GM12878 (cell line): ENCODE measurements around the gene ASPG. TPM values are rescaled to one million over a fixed set of nuclear protein-coding genes. Genes with fewer than 3 reads are reported as not detected.

Experiments
- ATAC-seq: fragments of 200-7000 bp; cut with Tn5 transposase; 3 replicates; pipeline ENCODE4 v1.9.1; 2020; ENCODE audit warnings: mild to moderate bottlenecking, moderate library complexity
- BruUV-seq: library from RNA; stranded (reverse); fragments of 400-500 nt; replicated peaks from 2 replicates; lab custom pipeline; 2021; lab: Mats Ljungman, UMichigan
- CTCF ChIA-PET: fragments of 300-600 bp; sonication (Branson Sonifier 250); formaldehyde crosslinking; extraction: SDS; loops from one replicate; lab custom pipeline; 2021; ENCODE audit warnings: inconsistent platforms; lab: Yijun Ruan, JAX
- POLR2A ChIA-PET: fragments of 350-600 bp; formaldehyde crosslinking; extraction: SDS; loops from one replicate; lab custom pipeline; 2021; ENCODE audit warnings: inconsistent platforms; lab: Charles Lee
- RAD21 ChIA-PET: fragments of 300-600 bp; sonication (Branson Sonifier 250); formaldehyde crosslinking; loops from one replicate; lab custom pipeline; 2023; ENCODE audit warnings: antibody characterized with exemption; ENCODE audit not compliant: unreplicated experiment; lab: Charles Lee
- SMC1A ChIA-PET: fragments of 300-600 bp; sonication (Branson Sonifier 250); formaldehyde crosslinking; loops from one replicate; lab custom pipeline; 2023; ENCODE audit not compliant: unreplicated experiment, uncharacterized antibody; lab: Charles Lee
- DNase-seq: peaks from one replicate; pipeline ENCODE4 v3.0.0-alpha.2; 2011; ENCODE audit warnings: low read depth, low spot score
- FAIRE-seq: peaks from 3 replicates; lab custom pipeline; 2011; peaks lifted over from hg19 to GRCh38; lab: Jason Lieb, UNC
- H2AFZ ChIP-seq: 2 replicates; pipeline ENCODE4 v1.6.0; 2011; ENCODE audit warnings: low read depth, low read length, control low read depth; ENCODE audit not compliant: control insufficient read depth
- H3K27ac ChIP-seq: 2 replicates; pipeline ENCODE4 v1.5.1; 2011; ENCODE audit warnings: control low read depth; ENCODE audit not compliant: control insufficient read depth, insufficient read depth
- H3K27me3 ChIP-seq, 2 experiments: replicated peaks in 1 of 2; 2 replicates each; pipeline versions ENCODE4 v1.6.0 to v1.6.1; 2011; ENCODE audit warnings: low read length in 1 of 2; ENCODE audit not compliant: control insufficient read depth in 2 of 2, insufficient read depth in 2 of 2
- H3K36me3 ChIP-seq, 2 experiments: 2 replicates each; pipeline ENCODE4 v1.5.1; 2011; ENCODE audit warnings: low read length in 1 of 2; ENCODE audit not compliant: control insufficient read depth in 2 of 2, insufficient read depth in 2 of 2
- H3K4me1 ChIP-seq: 2 replicates; pipeline ENCODE4 v1.6.1; 2011; ENCODE audit warnings: mild to moderate bottlenecking, low read length, moderate library complexity, mixed read lengths; ENCODE audit not compliant: control insufficient read depth, insufficient read depth
- H3K4me2 ChIP-seq: 2 replicates; pipeline ENCODE4 v1.6.0; 2011; ENCODE audit warnings: control low read depth; ENCODE audit not compliant: control insufficient read depth, insufficient read depth
- H3K4me3 ChIP-seq: fragments of 200-600 bp; sonication (generic); 2 replicates; pipeline ENCODE4 v1.5.1; 2016
- H3K79me2 ChIP-seq: 2 replicates; pipeline ENCODE4 v1.6.0; 2011; ENCODE audit warnings: low read length; ENCODE audit not compliant: control insufficient read depth, insufficient read depth
- H3K9ac ChIP-seq: 2 replicates; pipeline ENCODE4 v1.8.0; 2011; ENCODE audit warnings: low read length, control low read depth, mixed read lengths; ENCODE audit not compliant: control insufficient read depth, insufficient read depth
- H3K9me3 ChIP-seq: replicated peaks from 3 replicates; pipeline ENCODE4 v1.5.1; 2011; ENCODE audit warnings: mild to moderate bottlenecking, low read length; ENCODE audit not compliant: control insufficient read depth, insufficient read depth
- H4K20me1 ChIP-seq: 2 replicates; pipeline ENCODE4 v1.6.0; 2011; ENCODE audit not compliant: control insufficient read depth, insufficient read depth
- CTCF ChIP-seq, 3 experiments: IDR thresholded peaks in 2 of 3; conservative IDR thresholded peaks in 1 of 3; 2 replicates each; pipeline ENCODE4 v1.5.1; 2011; ENCODE audit warnings: low read depth in 3 of 3, low read length in 3 of 3, mild to moderate bottlenecking in 3 of 3, control low read depth in 2 of 3, moderate library complexity in 2 of 3, inconsistent platforms in 1 of 3, mixed read lengths in 1 of 3; ENCODE audit not compliant: control insufficient read depth in 2 of 3, insufficient read depth in 1 of 3; ENCODE audit errors: extremely low read depth in 1 of 3
- GATAD2B ChIP-seq: fragments of 450-650 bp; conservative IDR thresholded peaks from 2 replicates; pipeline ENCODE4 v1.6.1; 2017; ENCODE audit warnings: low read depth, mild to moderate bottlenecking, moderate library complexity
- NR2F1 ChIP-seq: fragments of 450-650 bp; conservative IDR thresholded peaks from 2 replicates; pipeline ENCODE4 v1.6.1; 2017; ENCODE audit warnings: mild to moderate bottlenecking
- PKNOX1 ChIP-seq: fragments of 450-650 bp; IDR thresholded peaks from 2 replicates; pipeline ENCODE4 v1.6.1; 2016; ENCODE audit warnings: mild to moderate bottlenecking
- SREBF1 ChIP-seq: IDR thresholded peaks from 2 replicates; pipeline ENCODE4 v1.6.1; 2012; ENCODE audit warnings: mild to moderate bottlenecking, low read length
- WGBS: methylation state at CpG from one replicate; pipeline ENCODE4 v1.1.6; 2016; ENCODE audit warnings: low lambda C conversion rate; ENCODE audit not compliant: insufficient replicate concordance, insufficient coverage; ENCODE audit errors: missing lambda C conversion rate; 5-methylcytosine and 5-hydroxymethylcytosine counted together
- in situ Hi-C: fragments of 300-500 bp; cut with MboI; formaldehyde crosslinking; loops from 9 replicates; pipeline ENCODE4 v1.14.3; 2018; ENCODE audit warnings: mixed read lengths
- intact Hi-C: fragments of 100-400 bp; cut with micrococcal nuclease; formaldehyde crosslinking; loops from one replicate; pipeline ENCODE4 v1.14.2; 2022; ENCODE audit not compliant: unreplicated experiment
- polyA plus RNA-seq, 11 experiments: library from polyadenylated mRNA; depleted of rRNA in 4 of 11; unstranded in 6 of 11; stranded (reverse) in 5 of 11; fragments of >200 nt; fragmentation: Nextera tagmentation in 4 of 11; fragmentation: Illumina TruSeq in 1 of 11; extraction: Ambion mirVana in 4 of 11; extraction: Trizol in 1 of 11; gene quantifications; 1 replicate in 1 of 11; 2 replicates in 10 of 11; pipeline versions ENCODE4 v1.2.1 to v1.2.3, GENCODE V29; 2011 to 2016; ENCODE audit warnings: inconsistent platforms in 2 of 11, missing spikeins in 2 of 11, low read depth in 1 of 11
- total RNA-seq, 4 experiments: library from RNA; depleted of rRNA in 3 of 4; stranded (reverse); fragments of >200 nt in 3 of 4; fragmentation: Illumina TruSeq in 1 of 4; extraction: Trizol in 1 of 4; gene quantifications; 2 replicates each; pipeline versions ENCODE4 v1.2.1 to v1.2.3, GENCODE V29; 2013 to 2021

Gene ASPG
- total and polyA plus RNA-seq, 10 of the 15 experiments (the other 5 are each of a cell fraction or from before 2014, with no cell fraction given) = not detected

GRCh38 chr14:104086661-104087461 lies 1.4 kb downstream of the ASPG start:
- no peak for FAIRE-seq
- TF ChIP-seq SREBF1 (no peak), PKNOX1 (no peak), NR2F1 (no peak), CTCF (IDR thresholded peaks at IDR 0.05 in 2 of 3, conservative IDR thresholded peaks at IDR 0.05 in 1 of 3; ENCODE audit: control insufficient read depth in 2 of 3, extremely low read depth in 1 of 3, insufficient read depth in 1 of 3, low read depth in 3 of 3, low read length in 3 of 3) (no peak), GATAD2B (no peak)
- H3K4me2 ChIP-seq = no peak overlapping the region
- CTCF ChIA-PET = no interaction called here
- no peak overlapping the region for H3K9ac ChIP-seq
- RAD21 ChIA-PET = no interaction called here
- no peak for DNase-seq
- H3K79me2 ChIP-seq = no peaks in the 10 kb centered on the region
- H3K4me3 ChIP-seq = no peak overlapping the region
- H3K9me3 ChIP-seq = no peaks in the 10 kb centered on the region
- WGBS = 32% methylated on average over 16 of the region's 16 CpGs
- no peaks in the 10 kb centered on the region for H3K27me3 ChIP-seq
- in situ Hi-C loops = no loop called here
- H4K20me1 ChIP-seq = no peaks in the 10 kb centered on the region
- no peaks in the 10 kb centered on the region for H3K4me1 ChIP-seq
- BruUV-seq = no TSS peak
- no peak for ATAC-seq
- H3K27ac ChIP-seq = no peak overlapping the region
- intact Hi-C loops = no loop called here
- H2AFZ ChIP-seq = no peak overlapping the region
- H3K36me3 ChIP-seq = no peaks in the 10 kb centered on the region
- SMC1A ChIA-PET = no interaction called here
- POLR2A ChIA-PET = no interaction called here
